BLaER1 (cell line): ENCODE measurements around the gene PRKCI.
"Not testable (repeated sequence)": the region's sequence is repeated elsewhere in the genome, so short reads cannot be mapped to it uniquely, and the experiment has no call there.

Experiments
- H3K27ac ChIP-seq: shearing (Covaris generic); formaldehyde crosslinking; 2 replicates; pipeline ENCODE4 v1.8.1; 2022
- H3K27me3 ChIP-seq: shearing (Covaris generic); formaldehyde crosslinking; 2 replicates; pipeline ENCODE4 v1.8.1; 2022
- H3K36me3 ChIP-seq: shearing (Covaris generic); formaldehyde crosslinking; 2 replicates; pipeline ENCODE4 v1.8.1; 2022
- H3K4me1 ChIP-seq: shearing (Covaris generic); formaldehyde crosslinking; 2 replicates; pipeline ENCODE4 v1.8.1; 2022
- H3K4me2 ChIP-seq: shearing (Covaris generic); formaldehyde crosslinking; 2 replicates; pipeline ENCODE4 v1.8.1; 2022
- H3K4me3 ChIP-seq: shearing (Covaris generic); formaldehyde crosslinking; 2 replicates; pipeline ENCODE4 v1.8.1; 2022
- H3K9ac ChIP-seq: shearing (Covaris generic); formaldehyde crosslinking; 2 replicates; pipeline ENCODE4 v1.8.1; 2022
- H3K9me3 ChIP-seq: shearing (Covaris generic); formaldehyde crosslinking; 2 replicates; pipeline ENCODE4 v1.8.1; 2022
- H4K20me1 ChIP-seq: shearing (Covaris generic); formaldehyde crosslinking; 2 replicates; pipeline ENCODE4 v1.8.1; 2022
- Cebpa-rat ChIP-seq: shearing (Covaris generic); IDR thresholded peaks from 2 replicates; pipeline ENCODE4 v1.8.1; 2022

PRKCI gene

DNA sequence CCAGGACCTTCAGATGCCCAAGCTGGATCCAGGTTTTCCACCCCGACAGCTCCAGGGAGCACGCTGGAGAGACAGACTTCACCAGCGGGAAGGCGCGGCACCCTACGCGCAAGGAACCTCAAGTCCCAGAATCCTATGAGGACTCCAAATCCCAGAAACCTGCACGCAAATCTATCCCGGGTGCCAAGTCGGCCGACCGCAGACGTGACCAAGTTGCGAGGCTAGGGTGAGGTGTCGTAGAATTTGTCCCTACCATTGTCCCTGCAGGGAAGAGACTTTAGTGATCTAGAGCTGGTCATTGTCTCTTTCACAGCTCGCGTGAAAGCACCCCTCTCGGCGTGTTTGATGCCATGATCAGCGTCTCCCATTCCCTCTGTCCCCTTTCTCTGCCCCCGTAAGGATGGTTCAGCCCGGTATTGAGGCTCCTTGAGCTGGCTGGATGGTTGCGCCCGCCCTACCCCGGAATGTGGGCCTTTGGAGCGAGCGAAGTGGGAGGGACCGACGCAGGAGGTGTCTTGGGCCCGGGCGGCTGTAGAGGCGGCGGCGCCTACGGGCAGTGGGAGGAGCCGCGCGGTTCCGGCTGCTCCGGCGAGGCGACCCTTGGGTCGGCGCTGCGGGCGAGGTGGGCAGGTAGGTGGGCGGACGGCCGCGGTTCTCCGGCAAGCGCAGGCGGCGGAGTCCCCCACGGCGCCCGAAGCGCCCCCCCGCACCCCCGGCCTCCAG, at the start of gene PRKCI:
TSS of gene PRKCI (plus strand) at position 501 of the 723 bp plus-strand sequence. CDS start 246 bp downstream, outside the sequence.
- H3K4me3 ChIP-seq = peak within 1 kb of the TSS; percentile 92
- H3K27ac ChIP-seq = peak within 1 kb of the TSS; percentile 98
- no peaks in the 10 kb centered on the region for H3K27me3 ChIP-seq
- H3K9me3 ChIP-seq = peaks cover 6% of the 10 kb centered on the region; the same call in 1 of the 2 replicates
- no peak for TF ChIP-seq Cebpa-rat
- H3K4me1 ChIP-seq = peaks cover 18% of the 10 kb centered on the region
- H3K4me2 ChIP-seq = peak within 1 kb of the TSS; percentile 89
- peaks cover 26% of the 10 kb centered on the region for H4K20me1 ChIP-seq
- peak within 1 kb of the TSS; percentile 94 for H3K9ac ChIP-seq
- H3K36me3 ChIP-seq = no peaks in the 10 kb centered on the region

DNA sequence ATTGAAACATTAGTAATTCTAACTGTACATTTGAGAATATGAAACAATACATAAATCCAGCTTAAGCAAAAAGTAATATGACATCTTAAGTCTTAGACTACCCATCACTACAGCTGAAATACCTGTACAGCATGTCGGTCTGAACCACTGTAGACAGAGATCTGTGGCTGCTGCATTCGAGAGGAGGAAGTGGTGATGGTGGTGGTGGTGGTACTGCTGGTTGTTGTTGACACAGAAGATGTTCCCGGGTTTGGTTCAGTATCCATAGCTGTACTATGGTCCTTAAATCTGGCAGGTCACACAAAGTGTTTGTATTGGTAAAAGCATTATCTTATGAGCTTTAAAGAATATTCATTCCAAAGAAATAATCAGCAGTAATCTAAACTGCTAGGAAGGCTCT, 43.6 kb upstream of the PRKCI start:
- no peak for TF ChIP-seq Cebpa-rat
- Histone ChIP-seq H3K4me1 (peaks cover 18% of the 10 kb centered on the region), H3K27ac (no peak overlapping the region), H4K20me1 (peaks cover 9% of the 10 kb centered on the region; the same call in 1 of the 2 replicates), H3K27me3 (no peaks in the 10 kb centered on the region), H3K9me3 (no peaks in the 10 kb centered on the region), H3K9ac (no peak overlapping the region), H3K36me3 (peaks cover 52% of the 10 kb centered on the region), H3K4me3 (no peak overlapping the region), H3K4me2 (peak overlapping the region; percentile 94)

DNA sequence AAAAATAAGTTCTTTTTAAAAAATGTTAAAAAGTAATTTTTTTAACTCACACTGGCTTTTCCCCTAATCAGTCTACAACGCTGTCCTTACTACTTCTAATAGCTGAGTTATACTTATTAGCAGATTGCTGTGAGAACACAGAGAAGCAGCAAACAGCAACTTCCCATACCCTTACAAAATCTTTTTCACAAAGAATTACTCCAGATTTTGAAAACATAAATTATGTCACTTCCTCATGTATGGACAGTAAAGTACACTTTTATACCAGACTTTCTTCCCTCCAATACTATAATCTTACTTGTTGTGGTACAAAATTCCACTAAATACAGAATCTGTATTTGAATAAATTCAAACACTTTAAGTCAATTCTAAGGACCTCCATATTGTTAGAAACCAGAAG, 42.8 kb upstream of the PRKCI start:
- Histone ChIP-seq H3K27ac (peak overlapping the region; percentile 97), H3K27me3 (no peaks in the 10 kb centered on the region), H4K20me1 (peaks cover 8% of the 10 kb centered on the region; the same call in 1 of the 2 replicates), H3K9me3 (no peaks in the 10 kb centered on the region), H3K4me1 (peaks cover 18% of the 10 kb centered on the region), H3K36me3 (peaks cover 44% of the 10 kb centered on the region), H3K4me2 (peak overlapping the region; percentile 94), H3K9ac (peak overlapping the region; percentile 90), H3K4me3 (peak overlapping the region; percentile 90)
- TF ChIP-seq Cebpa-rat = no peak

- Histone ChIP-seq H3K4me3 (peak overlapping the region; percentile 90), H4K20me1 (no peaks in the 10 kb centered on the region; the same call in 1 of the 2 replicates), H3K9me3 (no peaks in the 10 kb centered on the region), H3K4me2 (peak overlapping the region; percentile 94), H3K4me1 (peaks cover 18% of the 10 kb centered on the region), H3K27ac (peak overlapping the region; percentile 97), H3K27me3 (no peaks in the 10 kb centered on the region), H3K36me3 (peaks cover 35% of the 10 kb centered on the region), H3K9ac (peak overlapping the region; percentile 90)
- no peak for TF ChIP-seq Cebpa-rat
Observed at GRCh38 chr3:170180079-170180907, 41.9 kb upstream of the PRKCI start.

DNA sequence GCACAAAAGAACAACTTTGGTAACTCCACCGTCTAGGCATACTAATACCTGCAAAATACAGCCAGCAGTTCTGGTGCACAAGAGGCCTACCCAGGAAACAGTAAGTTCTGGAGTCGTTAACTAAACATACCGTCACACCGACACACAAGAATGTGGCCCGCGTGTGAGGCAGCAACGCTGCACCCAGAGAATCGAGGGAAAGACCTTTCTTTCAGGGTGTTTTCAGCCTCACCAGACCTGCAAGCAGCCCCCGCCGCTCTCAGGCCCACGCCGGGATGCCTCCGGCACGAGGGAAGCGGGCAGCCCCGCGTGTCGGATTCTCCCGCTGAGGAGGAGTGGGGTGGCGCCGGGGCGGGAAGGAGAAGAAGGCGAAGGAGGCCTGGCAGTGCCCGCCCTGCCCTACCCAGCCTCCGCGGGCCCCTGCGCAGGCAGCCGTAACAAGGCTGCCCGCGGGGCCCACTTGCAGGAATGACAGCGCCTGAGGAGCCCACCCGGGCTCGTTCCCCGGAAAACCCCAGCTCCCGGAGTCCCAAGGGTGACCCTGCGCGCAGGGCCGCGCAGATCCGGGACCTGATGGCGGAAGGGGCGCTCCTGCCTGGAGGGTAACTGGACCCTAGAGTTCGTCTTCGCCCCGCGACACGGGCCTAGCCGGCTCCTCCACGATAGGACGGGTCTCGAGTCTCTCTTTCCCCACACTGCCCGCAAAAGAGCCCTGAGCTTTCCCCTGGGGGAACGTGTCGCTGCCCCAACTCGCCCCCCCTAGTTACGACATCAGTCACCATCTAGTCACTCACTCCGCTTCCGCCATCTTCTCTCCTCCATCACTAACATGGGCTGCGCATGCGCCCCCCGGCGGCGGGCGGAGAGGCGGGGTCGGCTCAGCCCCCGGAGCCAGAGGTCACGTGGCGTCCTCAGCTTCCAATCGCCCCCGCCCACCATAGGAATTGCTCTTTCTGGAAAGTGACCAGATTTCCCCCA, 41.0 kb upstream of the PRKCI start, which contains the start of gene PHC3:
TSS of gene PHC3 (minus strand) at position 826 of the 978 bp plus-strand sequence. CDS start at position 808, 18 bp downstream.
- Histone ChIP-seq H4K20me1 (no peaks in the 10 kb centered on the region; the same call in 1 of the 2 replicates), H3K27me3 (no peaks in the 10 kb centered on the region), H3K4me1 (peaks cover 18% of the 10 kb centered on the region), H3K9me3 (no peaks in the 10 kb centered on the region), H3K27ac (peak within 1 kb of the TSS; percentile 97), H3K9ac (peak within 1 kb of the TSS; percentile 90), H3K4me2 (peak within 1 kb of the TSS; percentile 94), H3K4me3 (peak within 1 kb of the TSS; percentile 90), H3K36me3 (peaks cover 26% of the 10 kb centered on the region)
- peak; percentile 81 for TF ChIP-seq Cebpa-rat

GRCh38 chr3:170189398-170190256, 32.6 kb upstream of the PRKCI start:
- no peak for TF ChIP-seq Cebpa-rat
- Histone ChIP-seq H3K4me3 (no peak overlapping the region), H3K4me1 (no peaks in the 10 kb centered on the region), H3K27ac (no peak overlapping the region), H3K9me3 (no peaks in the 10 kb centered on the region), H3K9ac (no peak overlapping the region), H3K4me2 (no peak overlapping the region), H4K20me1 (no peaks in the 10 kb centered on the region), H3K27me3 (no peaks in the 10 kb centered on the region), H3K36me3 (no peaks in the 10 kb centered on the region)

- H3K4me2 ChIP-seq, H3K4me1 ChIP-seq, H3K27ac ChIP-seq, H3K9me3 ChIP-seq, H3K36me3 ChIP-seq, H4K20me1 ChIP-seq, H3K9ac ChIP-seq, H3K27me3 ChIP-seq, H3K4me3 ChIP-seq: not testable (repeated sequence)
Observed at GRCh38 chr3:170195759-170196158, 26.5 kb upstream of the PRKCI start.

GRCh38 chr3:170196833-170197232, 25.4 kb upstream of the PRKCI start:
- H3K27ac ChIP-seq = no peak overlapping the region
- no peaks in the 10 kb centered on the region for H3K36me3 ChIP-seq
- TF ChIP-seq Cebpa-rat = no peak
- H3K27me3 ChIP-seq = no peaks in the 10 kb centered on the region
- no peaks in the 10 kb centered on the region for H3K9me3 ChIP-seq
- H3K4me1 ChIP-seq = no peaks in the 10 kb centered on the region
- H3K4me2 ChIP-seq = no peak overlapping the region
- no peak overlapping the region for H3K4me3 ChIP-seq
- no peak overlapping the region for H3K9ac ChIP-seq
- H4K20me1 ChIP-seq = no peaks in the 10 kb centered on the region
